Gastroesophageal sphincter (tissue), 3 donors: Measurements from ENCODE around the gene BCORL1.

Experiments used
- CTCF ChIP-seq, 4 experiments: fragments of 200-600 bp in 2 of 4; fragments of 450-650 bp in 2 of 4; sonication (generic) in 1 of 4; IDR thresholded peaks; one replicate each; pipeline ENCODE4 v1.5.1; 2017 to 2019; ENCODE audit warnings: antibody characterized with exemption in 4 of 4, mild to moderate bottlenecking in 2 of 4, moderate library complexity in 2 of 4
- POLR2A ChIP-seq, 2 donors: fragments of 450-650 bp; IDR thresholded peaks; one replicate each; pipeline ENCODE4 v1.6.1; 2017; ENCODE audit warnings: antibody characterized with exemption in 2 of 2, mild to moderate bottlenecking in 2 of 2, moderate library complexity in 1 of 2

GRCh38 chrX:130097507-130098209 is 115.2 kb downstream of the BCORL1 start:
- TF ChIP-seq CTCF (IDR thresholded peaks at IDR 0.05) = no peak
- TF ChIP-seq POLR2A (IDR thresholded peaks at IDR 0.05) = no peak
